ENCODE data around the gene DDX27.

- TF ChIP-seq, protein P1, sequence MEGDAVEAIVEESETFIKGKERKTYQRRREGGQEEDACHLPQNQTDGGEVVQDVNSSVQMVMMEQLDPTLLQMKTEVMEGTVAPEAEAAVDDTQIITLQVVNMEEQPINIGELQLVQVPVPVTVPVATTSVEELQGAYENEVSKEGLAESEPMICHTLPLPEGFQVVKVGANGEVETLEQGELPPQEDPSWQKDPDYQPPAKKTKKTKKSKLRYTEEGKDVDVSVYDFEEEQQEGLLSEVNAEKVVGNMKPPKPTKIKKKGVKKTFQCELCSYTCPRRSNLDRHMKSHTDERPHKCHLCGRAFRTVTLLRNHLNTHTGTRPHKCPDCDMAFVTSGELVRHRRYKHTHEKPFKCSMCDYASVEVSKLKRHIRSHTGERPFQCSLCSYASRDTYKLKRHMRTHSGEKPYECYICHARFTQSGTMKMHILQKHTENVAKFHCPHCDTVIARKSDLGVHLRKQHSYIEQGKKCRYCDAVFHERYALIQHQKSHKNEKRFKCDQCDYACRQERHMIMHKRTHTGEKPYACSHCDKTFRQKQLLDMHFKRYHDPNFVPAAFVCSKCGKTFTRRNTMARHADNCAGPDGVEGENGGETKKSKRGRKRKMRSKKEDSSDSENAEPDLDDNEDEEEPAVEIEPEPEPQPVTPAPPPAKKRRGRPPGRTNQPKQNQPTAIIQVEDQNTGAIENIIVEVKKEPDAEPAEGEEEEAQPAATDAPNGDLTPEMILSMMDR (IDR thresholded peaks at IDR 0.05; ENCODE audit: low read depth, low read length, poor library complexity, severe bottlenecking) = no peak
- no peak for TF ChIP-seq EZH2phosphoT487 (IDR thresholded peaks at IDR 0.05; ENCODE audit: borderline replicate concordance, low read length)
Measured at GRCh38 chr20:49287555-49288249, 68.5 kb downstream of the DDX27 start.

Data from DOHH2 (cell line).